Right ventricle myocardium superior (tissue), 1 donor: ENCODE results near the gene LCLAT1. TPM values are rescaled to one million over a fixed set of nuclear protein-coding genes. Genes with fewer than 3 reads are reported as not detected.

ENCODE experiments used
- ATAC-seq: fragments of 200-7000 bp; cut with Tn5 transposase; one replicate; pipeline ENCODE4 v1.9.1; 2020; ENCODE audit warnings: mild to moderate bottlenecking; ENCODE audit not compliant: poor library complexity
- DNase-seq: peaks from one replicate; pipeline ENCODE4 v3.0.0-alpha.2; 2020
- intact Hi-C: fragments of 100-400 bp; cut with DNase I; formaldehyde crosslinking; loops from one replicate; pipeline ENCODE4 v1.11.2; 2022
- long read RNA-seq: library from polyadenylated mRNA; unstranded; transcript quantifications from one replicate; pipeline ENCODE4 v2.0.0, GENCODE V29; 2021
- total RNA-seq: library from RNA; stranded (reverse); fragmentation: NEBNext Ultra II Directional; extraction: Animal tissue kit (Norgen Biotek cat#: 25700); gene quantifications from one replicate; pipeline ENCODE4 v1.2.1, GENCODE V29; 2021
- donor health status: DM: no; HTN: yes; CAD: no; lungs with severe emphysema.

The LCLAT1 gene
- total RNA-seq, result 26.3 TPM
- long read RNA-seq, full-length matches to known transcripts, result 4 of 9 reads
- long read RNA-seq, partial matches to known transcripts, result 1 of 9 reads
- long read RNA-seq, other reads (novel, unspliced or antisense), result 4 of 9 reads

GRCh38 chr2:30447149-30448045, at the start of gene LCLAT1:
Gene LCLAT1 (plus strand): TSS chr2:30447246. CDS start chr2:30525591, 78,345 bp downstream.
- intact Hi-C loops, result loop anchor here (10.0 kb wide), 2 partner anchors 113 to 247 kb away; no protein-coding TSS in a partner anchor
- ATAC-seq, result peak; percentile 98

GRCh38 chr2:30398084-30398873, 48.8 kb upstream of the LCLAT1 start:
- intact Hi-C loops, result no loop called here
- DNase-seq (no peak), ATAC-seq (no peak)

More at GRCh38 chr2:30447149-30448045, at the start of gene LCLAT1:
- peak; percentile 94 for DNase-seq

- intact Hi-C loops, result loop anchor here (5.0 kb wide), 1 partner anchor 33 kb away; no protein-coding TSS in a partner anchor
- DNase-seq (no peak), ATAC-seq (no peak)
These were observed 46.7 kb upstream of the LCLAT1 start for GRCh38 chr2:30400151-30400954.

- ATAC-seq (no peak), DNase-seq (no peak)
- intact Hi-C loops, result loop anchor here (5.0 kb wide), 1 partner anchor 35 kb away; no protein-coding TSS in a partner anchor
These were observed 44.4 kb upstream of the LCLAT1 start for GRCh38 chr2:30402441-30403182.

GRCh38 chr2:30403592-30404312, 43.3 kb upstream of the LCLAT1 start:
- ATAC-seq (peak; percentile 60), DNase-seq (no peak)
- intact Hi-C loops, result loop anchor here (5.0 kb wide), 1 partner anchor 36 kb away; no protein-coding TSS in a partner anchor

GRCh38 chr2:30404319-30405259, 42.5 kb upstream of the LCLAT1 start:
- ATAC-seq, result peak; percentile 24
- intact Hi-C loops, result loop anchor here (5.0 kb wide), 1 partner anchor 37 kb away; no protein-coding TSS in a partner anchor
- no peak for DNase-seq

GRCh38 chr2:30405260-30405605, 41.8 kb upstream of the LCLAT1 start:
- DNase-seq, result no peak
- intact Hi-C loops, result no loop called here
- no peak for ATAC-seq

- intact Hi-C loops, result no loop called here
- no peak for ATAC-seq
- DNase-seq, result no peak
These were observed 40.2 kb upstream of the LCLAT1 start for GRCh38 chr2:30406853-30407252.

GRCh38 chr2:30408961-30409387, 38.1 kb upstream of the LCLAT1 start:
- ATAC-seq (no peak), DNase-seq (no peak)
- intact Hi-C loops, result no loop called here

GRCh38 chr2:30410217-30410616, 36.8 kb upstream of the LCLAT1 start:
- ATAC-seq (no peak), DNase-seq (no peak)
- intact Hi-C loops, result no loop called here

- DNase-seq, result no peak
- ATAC-seq, result peak; percentile 83
- intact Hi-C loops, result no loop called here
These were observed 34.9 kb upstream of the LCLAT1 start for GRCh38 chr2:30412047-30412683.

- intact Hi-C loops, result no loop called here
- no peak for DNase-seq
- peak; percentile 45 for ATAC-seq
These were observed 34.1 kb upstream of the LCLAT1 start for GRCh38 chr2:30412684-30413570.

- no peak for DNase-seq
- no peak for ATAC-seq
- intact Hi-C loops, result no loop called here
These were observed 32.1 kb upstream of the LCLAT1 start for GRCh38 chr2:30414961-30415360.

GRCh38 chr2:30417253-30417652, 29.8 kb upstream of the LCLAT1 start:
- DNase-seq (peak; percentile 75), ATAC-seq (peak; percentile 68)
- intact Hi-C loops, result no loop called here
